NCI-H69 (cell line): ENCODE data around the gene ZNF273.

Source experiments
- DNase-seq: peaks from one replicate; lab custom pipeline; 2025; lab: John Stamatoyannopoulos, UW

The ZNF273 gene

GRCh38 chr7:64876792-64877713 is 26.0 kb upstream of the ZNF273 start:
- DNase-seq: peak; percentile 90

GRCh38 chr7:64877714-64878610 is 25.1 kb upstream of the ZNF273 start:
- DNase-seq: no peak

GRCh38 chr7:64878684-64879083 is 24.4 kb upstream of the ZNF273 start:
- no peak for DNase-seq

- DNase-seq: no peak
Measured at GRCh38 chr7:64879086-64879730, 23.9 kb upstream of the ZNF273 start.

- DNase-seq: no peak
Measured at GRCh38 chr7:64879800-64880199, 23.3 kb upstream of the ZNF273 start.

GRCh38 chr7:64880322-64881297 is 22.5 kb upstream of the ZNF273 start:
- no peak for DNase-seq

- DNase-seq: no peak
Measured at GRCh38 chr7:64881461-64882287, 21.4 kb upstream of the ZNF273 start.

GRCh38 chr7:64882341-64883112 is 20.5 kb upstream of the ZNF273 start:
- no peak for DNase-seq

GRCh38 chr7:64883113-64883905 is 19.8 kb upstream of the ZNF273 start:
- no peak for DNase-seq

- DNase-seq: no peak
Measured at GRCh38 chr7:64884085-64884912, 18.8 kb upstream of the ZNF273 start.

- DNase-seq: no peak
Measured at GRCh38 chr7:64884913-64885370, 18.1 kb upstream of the ZNF273 start.

- DNase-seq: no peak
Measured at GRCh38 chr7:64885520-64886240, 17.4 kb upstream of the ZNF273 start.

GRCh38 chr7:64886956-64887545 is 16.0 kb upstream of the ZNF273 start:
- DNase-seq: no peak

GRCh38 chr7:64887756-64888508 is 15.1 kb upstream of the ZNF273 start:
- DNase-seq: peak; percentile 59

GRCh38 chr7:64888561-64888900 is 14.5 kb upstream of the ZNF273 start:
- no peak for DNase-seq
